HG03025 (cell line): ENCODE measurements around the gene ADARB2.

Source experiments
- ATAC-seq: cut with Tn5 transposase; IDR thresholded peaks from one replicate; pipeline ENCODE4 v1.9.1; 2021; ENCODE audit warnings: mild to moderate bottlenecking, moderate library complexity; ENCODE audit not compliant: unreplicated experiment, low FRiP score

ADARB2 gene

GRCh38 chr10:1393481-1393880 lies 343.8 kb downstream of the ADARB2 start:
- ATAC-seq = no peak

- ATAC-seq = no peak
These were observed 345.2 kb downstream of the ADARB2 start for GRCh38 chr10:1392127-1392526.

- no peak for ATAC-seq
These were observed 347.1 kb downstream of the ADARB2 start for GRCh38 chr10:1390200-1390599.

- no peak for ATAC-seq
These were observed 353.3 kb downstream of the ADARB2 start for GRCh38 chr10:1384026-1384425.

- no peak for ATAC-seq
These were observed 354.6 kb downstream of the ADARB2 start for GRCh38 chr10:1382711-1383110.

- no peak for ATAC-seq
These were observed 356.0 kb downstream of the ADARB2 start for GRCh38 chr10:1381339-1381738.

- ATAC-seq = no peak
These were observed 357.1 kb downstream of the ADARB2 start for GRCh38 chr10:1380088-1380671.

GRCh38 chr10:1379601-1380000 lies 357.7 kb downstream of the ADARB2 start:
- ATAC-seq = no peak

GRCh38 chr10:1378473-1378872 lies 358.9 kb downstream of the ADARB2 start:
- no peak for ATAC-seq

GRCh38 chr10:1377740-1378397 lies 359.5 kb downstream of the ADARB2 start:
- ATAC-seq = no peak

- no peak for ATAC-seq
These were observed 360.1 kb downstream of the ADARB2 start for GRCh38 chr10:1377231-1377630.

- no peak for ATAC-seq
These were observed 360.9 kb downstream of the ADARB2 start for GRCh38 chr10:1376384-1376945.

GRCh38 chr10:1375346-1376170 lies 361.8 kb downstream of the ADARB2 start:
- ATAC-seq = no peak

- ATAC-seq = no peak
These were observed 362.6 kb downstream of the ADARB2 start for GRCh38 chr10:1374511-1375345.

- ATAC-seq = no peak
These were observed 364.0 kb downstream of the ADARB2 start for GRCh38 chr10:1373287-1373686.

- no peak for ATAC-seq
These were observed 365.1 kb downstream of the ADARB2 start for GRCh38 chr10:1372212-1372611.

GRCh38 chr10:1370298-1370697 lies 367.0 kb downstream of the ADARB2 start:
- ATAC-seq = no peak

GRCh38 chr10:1369665-1370064 lies 367.7 kb downstream of the ADARB2 start:
- no peak for ATAC-seq

- no peak for ATAC-seq
These were observed 368.1 kb downstream of the ADARB2 start for GRCh38 chr10:1369197-1369596.

- no peak for ATAC-seq
These were observed 368.5 kb downstream of the ADARB2 start for GRCh38 chr10:1368842-1369171.
